GM21515 (cell line): ENCODE measurements around the gene LRRC8C.

ENCODE experiments used
- ATAC-seq: cut with Tn5 transposase; IDR thresholded peaks from one replicate; pipeline ENCODE4 v1.9.1; 2021; ENCODE audit not compliant: unreplicated experiment

Gene LRRC8C

GRCh38 chr1:89728381-89728780 is 95.5 kb downstream of the LRRC8C start:
- no peak for ATAC-seq

- no peak for ATAC-seq
Observed at GRCh38 chr1:89732206-89732605, 99.3 kb downstream of the LRRC8C start.

- ATAC-seq: no peak
Observed at GRCh38 chr1:89732643-89733222, 99.8 kb downstream of the LRRC8C start.

- no peak for ATAC-seq
Observed at GRCh38 chr1:89733748-89734147, 100.8 kb downstream of the LRRC8C start.

- ATAC-seq: no peak
Observed at GRCh38 chr1:89734442-89734841, 101.5 kb downstream of the LRRC8C start.

GRCh38 chr1:89735479-89735878 is 102.6 kb downstream of the LRRC8C start:
- ATAC-seq: no peak

- ATAC-seq: no peak
Observed at GRCh38 chr1:89736937-89737733, 104.2 kb downstream of the LRRC8C start.

GRCh38 chr1:89737985-89738510 is 105.1 kb downstream of the LRRC8C start:
- no peak for ATAC-seq

- no peak for ATAC-seq
Observed at GRCh38 chr1:89739013-89739843, 106.3 kb downstream of the LRRC8C start.

GRCh38 chr1:89739844-89740216 is 106.9 kb downstream of the LRRC8C start:
- ATAC-seq: no peak

GRCh38 chr1:89743788-89744187 is 110.9 kb downstream of the LRRC8C start:
- ATAC-seq: no peak

GRCh38 chr1:89746424-89747149 is 113.7 kb downstream of the LRRC8C start:
- no peak for ATAC-seq

- no peak for ATAC-seq
Observed at GRCh38 chr1:89753761-89754160, 120.8 kb downstream of the LRRC8C start.

GRCh38 chr1:89754518-89754917 is 121.6 kb downstream of the LRRC8C start:
- no peak for ATAC-seq

- ATAC-seq: no peak
Observed at GRCh38 chr1:89755591-89755990, 122.7 kb downstream of the LRRC8C start.

GRCh38 chr1:89757532-89757931 is 124.6 kb downstream of the LRRC8C start:
- ATAC-seq: no peak

- no peak for ATAC-seq
Observed at GRCh38 chr1:89758156-89758555, 125.2 kb downstream of the LRRC8C start.

GRCh38 chr1:89759036-89759435 is 126.1 kb downstream of the LRRC8C start:
- ATAC-seq: no peak

- ATAC-seq: no peak
Observed at GRCh38 chr1:89760496-89760895, 127.6 kb downstream of the LRRC8C start.

GRCh38 chr1:89761338-89761737 is 128.4 kb downstream of the LRRC8C start:
- ATAC-seq: no peak

GRCh38 chr1:89761901-89762300 is 129.0 kb downstream of the LRRC8C start:
- ATAC-seq: no peak
